NB4 (cell line): ENCODE measurements around the gene TNFSF18.

Experiments used
- DNase-seq: peaks from one replicate; pipeline ENCODE4 v3.0.0; 2010; ENCODE audit warnings: low read depth
- H3K4me3 ChIP-seq: one replicate; pipeline ENCODE4 v1.5.1; 2011; ENCODE audit warnings: mild to moderate bottlenecking, low read depth, low read length, moderate library complexity
- MYC ChIP-seq: IDR thresholded peaks from 2 replicates; pipeline ENCODE4 v1.6.1; 2011; ENCODE audit warnings: low read depth, low read length
- POLR2A ChIP-seq: IDR thresholded peaks from 2 replicates; pipeline ENCODE4 v1.6.1; 2011; ENCODE audit warnings: mild to moderate bottlenecking; ENCODE audit not compliant: insufficient read length; ENCODE audit errors: extremely low read depth
- TF ChIP-seq, protein P1 (sequence below): IDR thresholded peaks from 2 replicates; pipeline ENCODE4 v1.6.1; 2011; ENCODE audit warnings: low read depth, low read length
- TF ChIP-seq, protein P2 (sequence below): IDR thresholded peaks from one replicate; pipeline ENCODE4 v1.5.1; 2012; ENCODE audit warnings: low read depth, low read length

The TNFSF18 gene

DNA sequence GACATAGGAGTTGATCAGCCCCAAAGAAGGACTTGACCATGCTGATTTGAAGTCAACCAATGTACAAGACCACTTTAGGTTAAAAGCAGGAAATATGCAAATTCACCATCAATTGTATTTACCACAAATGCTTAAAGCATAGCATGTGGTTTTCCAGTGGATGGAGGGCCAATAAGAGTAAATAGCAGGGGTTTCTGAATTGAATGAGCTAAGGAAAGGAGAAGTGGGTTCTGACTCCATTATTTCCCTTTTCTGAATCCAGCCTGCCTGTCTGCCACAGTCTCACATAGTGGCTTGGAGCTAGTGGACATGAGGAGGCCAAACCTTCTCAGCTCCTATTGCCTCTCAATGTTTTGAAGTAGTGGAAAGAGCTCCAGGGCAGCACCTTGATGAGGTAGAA is 7.2 kb upstream of the TNFSF18 start:
- H3K4me3 ChIP-seq: no peak overlapping the region
- DNase-seq: peak; percentile 8
- TF ChIP-seq, protein P1, sequence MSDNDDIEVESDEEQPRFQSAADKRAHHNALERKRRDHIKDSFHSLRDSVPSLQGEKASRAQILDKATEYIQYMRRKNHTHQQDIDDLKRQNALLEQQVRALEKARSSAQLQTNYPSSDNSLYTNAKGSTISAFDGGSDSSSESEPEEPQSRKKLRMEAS: no peak
- TF ChIP-seq, protein P2, sequence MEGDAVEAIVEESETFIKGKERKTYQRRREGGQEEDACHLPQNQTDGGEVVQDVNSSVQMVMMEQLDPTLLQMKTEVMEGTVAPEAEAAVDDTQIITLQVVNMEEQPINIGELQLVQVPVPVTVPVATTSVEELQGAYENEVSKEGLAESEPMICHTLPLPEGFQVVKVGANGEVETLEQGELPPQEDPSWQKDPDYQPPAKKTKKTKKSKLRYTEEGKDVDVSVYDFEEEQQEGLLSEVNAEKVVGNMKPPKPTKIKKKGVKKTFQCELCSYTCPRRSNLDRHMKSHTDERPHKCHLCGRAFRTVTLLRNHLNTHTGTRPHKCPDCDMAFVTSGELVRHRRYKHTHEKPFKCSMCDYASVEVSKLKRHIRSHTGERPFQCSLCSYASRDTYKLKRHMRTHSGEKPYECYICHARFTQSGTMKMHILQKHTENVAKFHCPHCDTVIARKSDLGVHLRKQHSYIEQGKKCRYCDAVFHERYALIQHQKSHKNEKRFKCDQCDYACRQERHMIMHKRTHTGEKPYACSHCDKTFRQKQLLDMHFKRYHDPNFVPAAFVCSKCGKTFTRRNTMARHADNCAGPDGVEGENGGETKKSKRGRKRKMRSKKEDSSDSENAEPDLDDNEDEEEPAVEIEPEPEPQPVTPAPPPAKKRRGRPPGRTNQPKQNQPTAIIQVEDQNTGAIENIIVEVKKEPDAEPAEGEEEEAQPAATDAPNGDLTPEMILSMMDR: no peak
- TF ChIP-seq MYC: no peak
- no peak for TF ChIP-seq POLR2A

DNA sequence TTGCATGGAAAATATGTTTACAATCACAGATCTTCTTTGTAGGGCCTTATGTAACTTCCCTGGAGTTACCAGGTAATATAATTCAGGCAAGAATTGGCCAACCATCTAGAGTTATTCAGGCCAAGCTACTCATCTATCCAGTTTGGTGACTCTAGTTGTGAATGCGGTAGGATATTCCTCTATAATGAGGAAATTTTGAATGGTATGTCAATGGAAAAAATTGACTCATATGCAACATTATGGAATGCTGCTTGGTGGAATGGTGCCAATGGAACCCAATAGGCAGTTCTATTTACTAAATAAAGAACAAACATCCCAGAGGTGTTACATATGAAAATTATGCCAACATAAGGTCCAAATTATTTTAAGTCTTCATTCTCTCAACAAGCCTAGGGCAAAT is 5.6 kb upstream of the TNFSF18 start:
- no peak overlapping the region for H3K4me3 ChIP-seq
- no peak for TF ChIP-seq MYC
- TF ChIP-seq, protein P2: no peak
- TF ChIP-seq, protein P1: no peak
- DNase-seq: no peak

DNA sequence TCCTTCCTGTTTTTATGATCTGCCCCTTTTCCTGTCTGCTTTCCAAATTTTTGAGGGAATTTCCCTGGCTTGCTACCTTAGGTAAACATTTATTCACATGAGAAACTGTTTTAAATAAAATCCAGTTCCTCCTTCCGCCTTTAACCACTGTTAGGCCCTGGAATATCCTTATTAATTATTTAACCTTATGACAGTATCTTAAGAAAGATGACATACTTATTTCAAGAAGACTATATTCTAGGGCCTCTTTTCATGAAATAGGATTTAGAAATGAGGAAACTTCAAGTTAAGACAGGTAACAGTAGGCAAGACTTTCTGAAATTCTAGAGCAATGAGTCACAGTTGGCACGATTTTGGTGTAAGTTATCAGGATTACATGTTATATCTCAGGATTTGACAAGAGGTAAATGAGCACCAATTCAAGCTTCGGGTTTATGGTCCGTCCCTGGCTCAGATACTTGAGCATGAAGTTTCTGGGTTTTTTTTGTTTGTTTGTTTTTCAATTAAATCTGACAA is 2.0 kb upstream of the TNFSF18 start:
- H3K4me3 ChIP-seq: no peak overlapping the region
- DNase-seq: no peak
- no peak for TF ChIP-seq MYC
- TF ChIP-seq POLR2A: no peak
- TF ChIP-seq, protein P1: no peak

DNA sequence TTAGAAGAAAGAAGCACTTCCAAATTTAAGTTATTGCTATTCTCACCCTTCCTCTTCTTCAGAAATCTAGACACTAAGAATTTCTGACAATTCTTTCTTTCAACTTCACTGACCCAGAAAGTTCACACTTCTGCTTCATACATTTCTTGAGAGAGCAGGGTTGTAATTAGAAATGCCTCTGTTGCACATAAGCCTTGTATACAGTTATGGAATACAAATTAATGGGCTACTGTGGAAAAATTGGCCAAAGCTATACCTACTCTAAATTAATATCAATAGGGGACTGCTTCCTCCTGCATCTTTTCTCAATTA is 1.5 kb downstream of the TNFSF18 start:
- no peak overlapping the region for H3K4me3 ChIP-seq
- no peak for TF ChIP-seq POLR2A
- no peak for TF ChIP-seq MYC
- TF ChIP-seq, protein P2: no peak
- TF ChIP-seq, protein P1: no peak
- no peak for DNase-seq

DNA sequence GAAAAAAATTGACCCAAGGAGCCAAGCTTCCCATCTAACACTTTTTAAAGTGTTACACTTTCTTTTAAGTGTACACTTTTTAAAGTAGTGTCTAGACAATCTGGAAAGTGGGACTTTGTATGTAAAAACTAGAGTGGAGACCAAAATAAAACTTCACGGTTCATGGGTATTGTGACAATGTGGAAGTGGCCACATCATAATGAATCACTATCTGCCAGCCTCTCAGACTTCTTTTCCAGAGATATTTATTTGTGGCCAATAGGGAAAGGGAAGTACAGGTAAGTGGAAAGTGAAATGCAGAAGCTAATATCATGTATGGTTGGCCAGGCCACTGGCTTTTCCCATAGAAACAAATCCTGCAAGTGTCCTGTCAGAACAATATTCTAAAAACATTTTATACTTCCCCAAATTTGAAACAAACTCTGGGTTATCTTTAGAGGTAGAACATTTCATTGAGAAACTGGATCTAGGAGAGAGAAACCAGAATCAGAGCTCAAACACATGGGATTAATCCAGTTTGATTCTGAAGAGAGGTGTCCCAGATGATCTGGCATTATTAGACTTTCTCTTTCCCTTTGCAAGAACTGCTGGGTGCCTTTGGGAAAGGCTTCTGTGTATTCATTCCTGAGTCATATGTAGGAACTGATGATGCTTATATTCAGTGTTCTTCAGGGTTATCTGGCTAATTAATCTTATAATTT is 2.0 kb downstream of the TNFSF18 start:
- TF ChIP-seq, protein P2: no peak
- TF ChIP-seq, protein P1: no peak
- no peak for TF ChIP-seq POLR2A
- DNase-seq: no peak
- H3K4me3 ChIP-seq: no peak overlapping the region

DNA sequence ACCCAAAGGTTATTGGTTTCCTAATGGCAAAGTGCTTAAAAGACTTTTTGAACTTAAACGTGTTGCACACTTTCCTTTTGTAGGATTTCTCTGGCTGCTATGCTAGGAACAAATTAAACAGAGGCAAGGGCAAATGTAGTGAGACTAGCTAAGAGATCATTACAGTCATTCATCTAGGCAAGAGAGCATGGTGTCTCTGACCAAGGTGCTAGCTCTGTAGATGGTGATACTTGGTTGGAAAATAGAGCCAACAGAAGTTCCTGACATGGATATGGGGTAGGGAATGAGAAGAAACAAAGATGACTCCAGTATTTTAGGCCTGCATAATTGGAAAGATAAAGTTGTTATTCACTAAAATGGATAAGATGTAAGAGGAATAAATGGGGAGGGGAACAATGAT is 6.1 kb downstream of the TNFSF18 start:
- TF ChIP-seq, protein P1: no peak
- TF ChIP-seq, protein P2: no peak
- TF ChIP-seq MYC: no peak
- TF ChIP-seq POLR2A: no peak
- no peak for DNase-seq
- no peak overlapping the region for H3K4me3 ChIP-seq
